K562 (cell line): Measurements from ENCODE around the gene GREB1. TPM values are rescaled to one million over a fixed set of nuclear protein-coding genes. Genes with fewer than 3 reads are reported as not detected.

Source experiments
- ATAC-seq: fragments of 200-7000 bp; cut with Tn5 transposase; 3 replicates; pipeline ENCODE4 v1.9.1; 2020; ENCODE audit warnings: moderate library complexity
- BruUV-seq: library from RNA; stranded (reverse); fragments of 400-500 nt; replicated peaks from 2 replicates; lab custom pipeline; 2021; lab: Mats Ljungman, UMichigan
- CTCF ChIA-PET: fragments of 300-600 bp; formaldehyde crosslinking; extraction: SDS; loops from one replicate; lab custom pipeline; 2021; ENCODE audit warnings: low intra/inter-chr PET ratio; lab: Yijun Ruan, JAX
- POLR2A ChIA-PET: fragments of 300-600, 350-650 bp; sonication (Branson Sonifier 250); formaldehyde crosslinking; extraction: SDS; loops from one replicate; lab custom pipeline; 2021; ENCODE audit warnings: antibody characterized with exemption, inconsistent platforms; lab: Yijun Ruan, JAX
- DNase-seq, 4 experiments: peaks; one replicate each; pipeline versions ENCODE4 v3.0.0 to v3.0.0-alpha.2; 2011 to 2018; ENCODE audit warnings: low spot score in 3 of 4, mixed read lengths in 3 of 4; ENCODE audit errors: extremely low read depth in 1 of 4
- FAIRE-seq: peaks from 2 replicates; lab custom pipeline; 2011; peaks lifted over from hg19 to GRCh38; lab: Jason Lieb, UNC
- H2AFZ ChIP-seq: 2 replicates; pipeline ENCODE4 v1.6.0; 2011; ENCODE audit warnings: low read depth, low read length, control low read depth, inconsistent platforms
- H3K27ac ChIP-seq: fragments of 200-600 bp; 3 replicates; pipeline ENCODE4 v1.8.0; 2011; ENCODE audit warnings: low read depth, mild to moderate bottlenecking, control low read depth, inconsistent platforms, low read length, moderate library complexity, mixed read lengths; ENCODE audit errors: extremely low read depth
- H3K27me3 ChIP-seq, 2 experiments: fragments of 300-600 bp in 1 of 2; 2 replicates in 1 of 2; 3 replicates in 1 of 2; pipeline versions ENCODE4 v1.6.0 to v1.8.0; 2011; ENCODE audit warnings: inconsistent platforms in 2 of 2, low read length in 2 of 2, mild to moderate bottlenecking in 1 of 2, mixed read lengths in 1 of 2, moderate library complexity in 1 of 2; ENCODE audit not compliant: control insufficient read depth in 2 of 2, insufficient read depth in 2 of 2
- H3K36me3 ChIP-seq: fragments of 300-600 bp; 3 replicates; pipeline ENCODE4 v1.8.0; 2011; ENCODE audit warnings: mild to moderate bottlenecking, low read length, inconsistent platforms; ENCODE audit not compliant: control insufficient read depth, insufficient read depth
- H3K4me1 ChIP-seq, 2 experiments: fragments of 200-600 bp in 1 of 2; replicated peaks in 1 of 2; 2 replicates in 1 of 2; 3 replicates in 1 of 2; pipeline versions ENCODE4 v1.5.1 to v1.8.0; 2011; ENCODE audit warnings: inconsistent platforms in 2 of 2, low read length in 2 of 2, mild to moderate bottlenecking in 1 of 2, mixed read lengths in 1 of 2, moderate library complexity in 1 of 2; ENCODE audit not compliant: control insufficient read depth in 2 of 2, insufficient read depth in 2 of 2
- H3K4me2 ChIP-seq: 2 replicates; pipeline ENCODE4 v1.6.1; 2011; ENCODE audit warnings: low read length, control low read depth, inconsistent platforms, mixed read lengths; ENCODE audit not compliant: insufficient read depth
- H3K4me3 ChIP-seq: fragments of 200-600 bp; sonication (generic), shearing (Covaris generic); 2 replicates; pipeline ENCODE4 v1.5.1; 2016; ENCODE audit warnings: control low read depth, inconsistent platforms
- H3K79me2 ChIP-seq: fragments of 200-600 bp; 3 replicates; pipeline ENCODE4 v1.8.0; 2011; ENCODE audit warnings: low read length, inconsistent platforms; ENCODE audit not compliant: control insufficient read depth, insufficient read depth
- H3K9ac ChIP-seq, 2 experiments: 2 replicates each; pipeline versions ENCODE4 v1.6.0 to v1.6.1; 2011; ENCODE audit warnings: low read depth in 2 of 2, low read length in 2 of 2, control low read depth in 1 of 2, inconsistent platforms in 1 of 2, mild to moderate bottlenecking in 1 of 2, mixed read lengths in 1 of 2; ENCODE audit not compliant: insufficient read depth in 1 of 2
- H3K9me1 ChIP-seq: one replicate; pipeline ENCODE4 v1.6.0; 2011; ENCODE audit warnings: inconsistent platforms, mild to moderate bottlenecking, low read length, moderate library complexity; ENCODE audit not compliant: control insufficient read depth, insufficient read depth
- H3K9me3 ChIP-seq: replicated peaks from 2 replicates; pipeline ENCODE4 v1.5.1; 2011; ENCODE audit warnings: low read depth, low read length, inconsistent platforms; ENCODE audit not compliant: control insufficient read depth, insufficient read depth
- H4K20me1 ChIP-seq: replicated peaks from 2 replicates; pipeline ENCODE4 v1.6.1; 2011; ENCODE audit warnings: low read length, inconsistent platforms, mixed read lengths; ENCODE audit not compliant: control insufficient read depth, insufficient read depth
- CEBPB ChIP-seq: fragments of 450-650 bp; IDR thresholded peaks from 2 replicates; pipeline ENCODE4 v1.6.1; 2016; ENCODE audit warnings: missing genetic modification characterization, missing compliant biosample characterization
- GTF2E2 ChIP-seq: fragments of 200-800 bp; sonication (Bioruptor generic); IDR thresholded peaks from 2 replicates; pipeline ENCODE4 v1.6.1; 2016; ENCODE audit warnings: missing genetic modification characterization, missing compliant biosample characterization
- NFIC ChIP-seq: fragments of 450-650 bp; IDR thresholded peaks from 2 replicates; pipeline ENCODE4 v1.6.1; 2017; ENCODE audit warnings: mild to moderate bottlenecking, inconsistent platforms
- NFRKB ChIP-seq: fragments of 450-650 bp; IDR thresholded peaks from 2 replicates; pipeline ENCODE4 v1.6.1; 2016; ENCODE audit warnings: low read depth
- NR4A1 ChIP-seq, 2 experiments: fragments of 250-450 bp in 1 of 2; fragments of 450-650 bp in 1 of 2; sonication (Bioruptor Pico) in 1 of 2; IDR thresholded peaks; 2 replicates each; pipeline versions ENCODE4 v1.4.0 to v1.6.1; 2016 to 2020; ENCODE audit warnings: mild to moderate bottlenecking in 2 of 2, missing compliant biosample characterization in 1 of 2, missing genetic modification characterization in 1 of 2, moderate library complexity in 1 of 2
- RREB1 ChIP-seq: fragments of 250-450 bp; sonication (Bioruptor Pico); IDR thresholded peaks from 2 replicates; pipeline ENCODE4 v1.4.0; 2020
- WGBS: fragments of 100-300 bp; shearing (Covaris generic); methylation state at CpG from one replicate; pipeline ENCODE4 v1.1.6; 2016; ENCODE audit warnings: low coverage, mixed read lengths; ENCODE audit not compliant: insufficient coverage; ENCODE audit errors: missing lambda C conversion rate; 5-methylcytosine and 5-hydroxymethylcytosine counted together
- in situ Hi-C: fragments of 300-500 bp; cut with MboI; formaldehyde crosslinking; loops from 4 replicates; pipeline ENCODE4 v1.15.0; 2018; ENCODE audit warnings: inconsistent platforms, mixed read lengths
- intact Hi-C: fragments of 100-400 bp; cut with micrococcal nuclease; formaldehyde crosslinking; loops from 2 replicates; pipeline ENCODE4 v1.14.2; 2022
- polyA plus RNA-seq, 8 experiments: library from polyadenylated mRNA; depleted of rRNA in 4 of 8; stranded (reverse) in 5 of 8; unstranded in 3 of 8; fragments of >200 nt; fragmentation: Nextera tagmentation in 2 of 8; fragmentation: Illumina TruSeq in 1 of 8; extraction: Ambion mirVana in 2 of 8; extraction: Trizol in 1 of 8; gene quantifications; 2 replicates each; pipeline versions ENCODE4 v1.2.1 to v1.2.3, GENCODE V29; 2011 to 2014; ENCODE audit warnings: inconsistent platforms in 1 of 8, missing spikeins in 1 of 8
- total RNA-seq, 7 experiments: library from RNA; depleted of rRNA in 6 of 7; stranded (reverse); fragments of >200 nt in 6 of 7; fragmentation: Illumina TruSeq in 2 of 7; extraction: Trizol in 2 of 7; gene quantifications; 2 replicates each; pipeline versions ENCODE4 v1.2.1 to v1.2.3, GENCODE V29; 2011 to 2021; ENCODE audit warnings: low replicate concordance in 1 of 7
- TF ChIP-seq, protein P1 (sequence below): sonication (generic); formaldehyde crosslinking; IDR thresholded peaks from 2 replicates; pipeline ENCODE4 v1.8.0; 2022; ENCODE audit warnings: mild to moderate bottlenecking, missing genetic modification reagents

Gene GREB1
- total and polyA plus RNA-seq, 9 of the 15 experiments (the other 6 are each of a cell fraction or from before 2014, with no cell fraction given), result 0.04 to 0.86 (median 0.10) TPM; not detected in 1

DNA sequence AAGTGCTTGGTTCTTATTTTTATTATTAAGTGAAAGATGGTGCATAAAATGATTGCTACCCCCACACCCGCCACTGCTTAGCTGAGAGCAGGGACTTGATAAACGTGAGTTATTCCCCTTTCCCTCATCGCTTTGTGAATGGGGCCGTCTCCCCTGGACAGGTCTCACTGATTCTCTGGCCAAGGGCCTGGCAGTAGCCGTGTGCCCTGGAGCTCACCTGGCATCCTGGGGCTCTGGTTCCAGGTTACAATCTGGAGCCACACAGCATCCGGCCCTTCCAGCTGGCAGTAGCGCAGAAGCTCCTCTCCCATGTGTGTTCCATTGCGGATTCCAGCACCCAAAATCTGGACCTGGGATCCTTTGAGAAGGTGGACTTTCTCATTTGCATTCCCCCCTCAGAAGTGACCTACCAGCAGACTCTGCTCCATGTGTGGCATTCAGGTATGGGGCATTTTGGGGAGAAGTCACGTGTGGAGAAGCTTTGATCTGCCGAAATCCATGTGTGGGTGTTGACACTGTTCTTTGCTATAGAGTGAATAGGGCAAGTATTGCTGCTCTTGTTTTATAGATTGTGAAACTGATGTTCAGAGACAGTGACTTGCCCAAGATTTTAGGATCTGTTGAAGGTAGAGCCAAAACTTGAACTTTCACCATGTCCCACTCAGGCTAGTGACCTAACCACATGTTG lies 63.8 kb downstream of the GREB1 start:
- intact Hi-C loops, result no loop called here
- H3K4me1 ChIP-seq, result peaks cover 0 to 4% of the 10 kb centered on the region in 2 experiments; a peak in 1 of 5 replicates
- no peak for DNase-seq
- H3K4me3 ChIP-seq, result no peak overlapping the region
- no peak overlapping the region for H3K27ac ChIP-seq
- 1% methylated on average over 10 of the region's 10 CpGs for WGBS
- ATAC-seq, result no peak
- H3K36me3 ChIP-seq, result no peaks in the 10 kb centered on the region
- no peaks in the 10 kb centered on the region for H3K79me2 ChIP-seq
- no peak for TF ChIP-seq CEBPB
- TF ChIP-seq GTF2E2 (tag), result no peak
- 0 out of 2 replicates have a peak, but pooled peaks have one; percentile 25 for TF ChIP-seq NR4A1 (CRISPR knock-in tag; IDR thresholded peaks at IDR 0.05)
- TF ChIP-seq NR4A1 (tag; IDR thresholded peaks at IDR 0.05), result no peak
- TF ChIP-seq NFIC, result no peak
- TF ChIP-seq, protein P1, sequence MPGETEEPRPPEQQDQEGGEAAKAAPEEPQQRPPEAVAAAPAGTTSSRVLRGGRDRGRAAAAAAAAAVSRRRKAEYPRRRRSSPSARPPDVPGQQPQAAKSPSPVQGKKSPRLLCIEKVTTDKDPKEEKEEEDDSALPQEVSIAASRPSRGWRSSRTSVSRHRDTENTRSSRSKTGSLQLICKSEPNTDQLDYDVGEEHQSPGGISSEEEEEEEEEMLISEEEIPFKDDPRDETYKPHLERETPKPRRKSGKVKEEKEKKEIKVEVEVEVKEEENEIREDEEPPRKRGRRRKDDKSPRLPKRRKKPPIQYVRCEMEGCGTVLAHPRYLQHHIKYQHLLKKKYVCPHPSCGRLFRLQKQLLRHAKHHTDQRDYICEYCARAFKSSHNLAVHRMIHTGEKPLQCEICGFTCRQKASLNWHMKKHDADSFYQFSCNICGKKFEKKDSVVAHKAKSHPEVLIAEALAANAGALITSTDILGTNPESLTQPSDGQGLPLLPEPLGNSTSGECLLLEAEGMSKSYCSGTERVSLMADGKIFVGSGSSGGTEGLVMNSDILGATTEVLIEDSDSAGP, result no peak
- no peak for TF ChIP-seq NFRKB
- TF ChIP-seq RREB1 (CRISPR knock-in tag), result no peak
- TF ChIP-seq, all 486 proteins: peak for 1
- Histone ChIP-seq H4K20me1 (no peaks in the 10 kb centered on the region; the same call in 1 of the 2 replicates), H3K4me2 (no peak overlapping the region), H3K9me3 (no peaks in the 10 kb centered on the region), H3K9me1 (no peaks in the 10 kb centered on the region), H3K9ac (no peak overlapping the region), H2AFZ (no peak overlapping the region), H3K27me3 (peaks cover 43 to 73% of the 10 kb centered on the region in 2 experiments)
- ChIA-PET CTCF (no interaction called here), POLR2A (interaction anchor here (0.5 to 0.9 kb wide), 2 partner anchors 39 to 53 kb away, joined by 3 to 4 read pairs; no protein-coding TSS in a partner anchor)
- FAIRE-seq, result no peak
- in situ Hi-C loops, result no loop called here
- BruUV-seq, result no TSS peak
